Natural killer cell (primary cell): ENCODE results near the gene HOXD11. TPM values are rescaled to one million over a fixed set of nuclear protein-coding genes. Genes with fewer than 3 reads are reported as not detected.

Experiments used
- ATAC-seq, 3 donors: fragments of 150-1000 bp in 2 of 3; fragments of 200-7000 bp in 1 of 3; cut with Tn5 transposase; 1 replicate in 1 of 3; 2 replicates in 2 of 3; pipeline ENCODE4 v1.10.0; 2021; ENCODE audit warnings: mild to moderate bottlenecking in 2 of 3, moderate library complexity in 2 of 3
- DNase-seq, 2 donors: peaks; one replicate each; pipeline versions ENCODE4 v3.0.0 to v3.0.0-alpha.2; 2013 to 2021; ENCODE audit warnings: mixed read lengths in 1 of 2
- H3K27ac ChIP-seq: one replicate; pipeline ENCODE4 v1.5.1; 2013; ENCODE audit warnings: mild to moderate bottlenecking, low read length
- H3K27me3 ChIP-seq: one replicate; pipeline ENCODE4 v1.6.1; 2013; ENCODE audit warnings: low read length; ENCODE audit not compliant: control insufficient read depth, insufficient read depth
- H3K36me3 ChIP-seq: one replicate; pipeline ENCODE4 v1.6.1; 2013; ENCODE audit warnings: low read length; ENCODE audit not compliant: control insufficient read depth, insufficient read depth
- H3K4me1 ChIP-seq: one replicate; pipeline ENCODE4 v1.6.1; 2013; ENCODE audit warnings: low read length; ENCODE audit not compliant: control insufficient read depth, insufficient read depth
- H3K4me3 ChIP-seq: one replicate; pipeline ENCODE4 v1.5.1; 2013; ENCODE audit warnings: low read length
- H3K9me3 ChIP-seq: one replicate; pipeline ENCODE4 v1.6.1; 2013; ENCODE audit warnings: low read length; ENCODE audit not compliant: control insufficient read depth, insufficient read depth
- H3K27ac Mint-ChIP-seq, 2 donors: one replicate each; pipeline ENCODE4 v1.8.0; 2022; ENCODE audit warnings: mild to moderate bottlenecking in 2 of 2, mixed read lengths in 2 of 2, moderate library complexity in 1 of 2
- H3K27me3 Mint-ChIP-seq, 2 donors: one replicate each; pipeline ENCODE4 v1.8.0; 2022; ENCODE audit warnings: low read depth in 2 of 2, mixed read lengths in 2 of 2
- H3K36me3 Mint-ChIP-seq: one replicate; pipeline ENCODE4 v1.8.0; 2022; ENCODE audit warnings: mixed read lengths
- H3K4me1 Mint-ChIP-seq, 2 donors: one replicate each; pipeline ENCODE4 v1.8.0; 2022; ENCODE audit warnings: mixed read lengths in 2 of 2
- H3K4me3 Mint-ChIP-seq: one replicate; pipeline ENCODE4 v1.8.0; 2022; ENCODE audit warnings: mild to moderate bottlenecking, moderate library complexity, mixed read lengths
- H3K9me3 Mint-ChIP-seq, 2 donors: one replicate each; pipeline ENCODE4 v1.8.0; 2022; ENCODE audit warnings: mixed read lengths in 2 of 2
- CTCF ChIP-seq: fragments of 200-600 bp; IDR thresholded peaks from one replicate; pipeline ENCODE4 v1.8.0; 2022; ENCODE audit warnings: antibody characterized with exemption
- WGBS: methylation state at CpG from one replicate; pipeline ENCODE4 v1.1.7; 2013; ENCODE audit warnings: missing lambda C conversion rate; ENCODE audit not compliant: insufficient coverage; 5-methylcytosine and 5-hydroxymethylcytosine counted together
- intact Hi-C: fragments of 100-400 bp; cut with micrococcal nuclease; formaldehyde crosslinking; loops from one replicate; pipeline ENCODE4 v1.14.2; 2022
- total RNA-seq, 4 donors: library from RNA; stranded (reverse); fragments of 120-200 nt in 1 of 4; gene quantifications; one replicate each; pipeline versions ENCODE4 v1.2.3 to v1.2.4, GENCODE V29; 2013 to 2022

Gene HOXD11
- total RNA-seq, 3 donors from 2014 or later (not counting 1 experiment from before 2014, with no cell fraction given): not detected

GRCh38 chr2:176150584-176151441, 43.7 kb downstream of the HOXD11 start:
- no peak overlapping the region for H3K4me3 ChIP-seq
- Mint-ChIP-seq H3K27ac (no peak overlapping the region), H3K27me3 (peaks cover 66 to 67% of the 10 kb centered on the region in 2 donors), H3K36me3 (no peaks in the 10 kb centered on the region), H3K9me3 (no peaks in the 10 kb centered on the region), H3K4me1 (peaks cover 0 to 6% of the 10 kb centered on the region in 2 donors), H3K4me3 (no peak overlapping the region)
- no peaks in the 10 kb centered on the region for H3K9me3 ChIP-seq
- intact Hi-C loops: no loop called here
- H3K36me3 ChIP-seq: no peaks in the 10 kb centered on the region
- ATAC-seq: no peak
- DNase-seq: no peak
- TF ChIP-seq CTCF: no peak
- H3K27ac ChIP-seq: no peak overlapping the region
- H3K4me1 ChIP-seq: peaks cover 4% of the 10 kb centered on the region
- H3K27me3 ChIP-seq: peaks cover 67% of the 10 kb centered on the region
- 40% methylated on average over 14 of the region's 14 CpGs for WGBS

- H3K27ac Mint-ChIP-seq: no peak within 1 kb of the TSS
- ATAC-seq (no peak), DNase-seq (no peak)
- Histone ChIP-seq H3K4me1 (peaks cover 4% of the 10 kb centered on the region), H3K27me3 (peaks cover 70% of the 10 kb centered on the region), H3K9me3 (no peaks in the 10 kb centered on the region), H3K36me3 (no peaks in the 10 kb centered on the region), H3K4me3 (no peak within 1 kb of the TSS), H3K27ac (no peak within 1 kb of the TSS)
- intact Hi-C loops: no loop called here
- H3K36me3 Mint-ChIP-seq: no peaks in the 10 kb centered on the region
- H3K9me3 Mint-ChIP-seq: no peaks in the 10 kb centered on the region
- WGBS: 7% methylated on average over 50 of the region's 55 CpGs
- no peak within 1 kb of the TSS for H3K4me3 Mint-ChIP-seq
- H3K4me1 Mint-ChIP-seq: peaks cover 0 to 6% of the 10 kb centered on the region in 2 donors
- TF ChIP-seq CTCF: no peak
- peaks cover 62 to 69% of the 10 kb centered on the region in 2 donors for H3K27me3 Mint-ChIP-seq
These were observed 44.6 kb downstream of the HOXD11 start, which contains the start of gene HOXD4 for GRCh38 chr2:176151442-176152287. HOXD4 (plus strand) TSS chr2:176151550; CDS start chr2:176151634, 84 bp downstream.

GRCh38 chr2:176152350-176153181, 45.5 kb downstream of the HOXD11 start:
- TF ChIP-seq CTCF: no peak
- intact Hi-C loops: no loop called here

More at GRCh38 chr2:176152350-176153181, 45.5 kb downstream of the HOXD11 start:
- peaks cover 0 to 9% of the 10 kb centered on the region in 2 donors for H3K4me1 Mint-ChIP-seq
- H3K9me3 ChIP-seq: no peaks in the 10 kb centered on the region
- H3K27me3 Mint-ChIP-seq: peaks cover 62 to 67% of the 10 kb centered on the region in 2 donors
- DNase-seq: no peak
- no peak overlapping the region for H3K4me3 Mint-ChIP-seq
- 12% methylated on average over 47 of the region's 48 CpGs for whole genome bisulfite sequencing
- H3K36me3 Mint-ChIP-seq: no peaks in the 10 kb centered on the region
- no peak overlapping the region for H3K27ac Mint-ChIP-seq
- peaks cover 4% of the 10 kb centered on the region for H3K4me1 ChIP-seq
- ATAC-seq: no peak
- H3K27me3 ChIP-seq: peaks cover 68% of the 10 kb centered on the region
- H3K9me3 Mint-ChIP-seq: no peaks in the 10 kb centered on the region
- no peak overlapping the region for H3K27ac ChIP-seq
- no peaks in the 10 kb centered on the region for H3K36me3 ChIP-seq
- H3K4me3 ChIP-seq: no peak overlapping the region
